ENCODE results near the gene RPS27L. TPM values are rescaled to one million over a fixed set of nuclear protein-coding genes. Genes with fewer than 3 reads are reported as not detected.

The RPS27L gene
- total RNA-seq, 1 experiment from 2014 or later, result 242 TPM

DNA sequence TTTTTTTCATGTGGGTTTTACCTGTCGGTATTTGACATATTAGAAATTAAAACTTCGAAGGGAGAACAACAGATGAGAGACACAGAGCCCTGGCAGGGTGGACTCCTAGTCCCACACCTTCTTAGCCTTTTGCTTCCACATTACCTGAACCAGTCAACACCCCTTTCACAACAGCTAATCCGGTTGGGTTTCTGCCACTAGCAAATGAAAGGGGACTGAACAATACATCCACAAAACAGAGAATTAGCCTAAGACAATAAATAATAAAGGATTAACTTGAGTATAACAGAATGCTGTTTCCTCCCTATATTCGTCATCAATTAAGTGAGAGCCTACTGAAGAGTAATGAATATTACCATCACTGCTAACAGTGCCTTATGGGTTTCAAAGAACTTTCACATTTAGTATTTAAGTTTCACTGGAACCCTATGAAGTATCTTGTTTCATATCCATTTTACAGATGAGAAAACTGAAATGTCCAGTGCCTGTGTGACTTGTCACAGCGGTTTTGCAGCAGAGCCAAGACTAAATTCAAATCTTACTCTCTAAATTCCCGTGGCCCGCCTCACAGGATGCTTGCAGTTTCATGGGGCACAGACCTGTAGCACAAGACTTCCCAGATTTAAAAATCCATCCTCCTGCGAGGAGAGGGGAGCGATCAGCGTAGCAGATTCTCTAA lies 31.1 kb upstream of the RPS27L start:
- peak; percentile 42 for DNase-seq (ENCODE audit: low read depth)

DNA sequence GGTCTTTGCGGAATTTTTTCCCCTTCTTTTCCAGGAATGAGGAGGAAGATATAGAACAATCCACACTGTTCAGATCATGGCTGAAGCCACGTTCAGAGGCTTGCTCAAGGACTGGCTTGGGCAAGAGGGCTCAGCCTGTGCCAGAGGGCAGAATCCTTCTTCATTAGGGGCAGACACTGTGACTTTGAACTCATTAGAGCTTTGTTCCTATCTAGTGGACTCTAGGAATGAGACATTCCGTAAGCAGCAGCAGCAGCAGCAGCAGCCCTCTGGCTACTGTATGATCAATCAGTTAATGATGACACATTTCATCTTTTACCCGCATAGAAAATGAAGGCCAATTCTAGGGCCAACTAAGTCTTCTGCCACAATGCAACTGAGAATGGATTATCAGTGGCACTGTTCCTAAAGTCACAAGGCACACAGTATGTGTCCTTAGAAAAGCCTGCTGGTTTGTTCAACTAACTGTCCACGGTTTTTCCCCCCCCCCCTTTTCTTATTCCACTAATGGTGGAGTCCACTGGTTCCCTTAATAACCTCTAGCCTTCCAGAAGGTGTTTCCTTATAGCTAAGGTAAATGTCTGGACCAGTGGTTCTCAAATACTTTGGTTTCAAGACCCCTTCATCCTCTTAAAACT lies 30.4 kb upstream of the RPS27L start:
- DNase-seq (ENCODE audit: low read depth), result no peak

DNA sequence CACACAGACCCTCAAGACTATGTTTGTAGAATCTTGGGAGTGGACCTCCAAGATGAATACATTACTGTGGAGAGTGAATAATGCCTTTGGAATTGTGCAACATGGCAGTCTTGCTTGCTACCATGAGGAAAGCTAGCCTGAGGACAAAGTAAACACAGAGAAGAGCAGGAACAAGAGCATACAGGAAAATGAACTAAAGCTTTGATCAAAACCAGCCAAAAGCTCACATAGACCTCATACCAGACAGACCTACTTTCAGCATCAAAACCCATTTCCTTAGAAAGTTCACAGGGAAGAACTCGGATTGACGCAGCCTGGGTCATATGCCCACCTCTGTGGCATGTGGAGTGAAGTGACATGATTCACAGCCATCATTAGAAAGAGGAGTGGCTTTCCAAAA lies 28.8 kb upstream of the RPS27L start:
- DNase-seq (ENCODE audit: low read depth), result peak; percentile 85

DNA sequence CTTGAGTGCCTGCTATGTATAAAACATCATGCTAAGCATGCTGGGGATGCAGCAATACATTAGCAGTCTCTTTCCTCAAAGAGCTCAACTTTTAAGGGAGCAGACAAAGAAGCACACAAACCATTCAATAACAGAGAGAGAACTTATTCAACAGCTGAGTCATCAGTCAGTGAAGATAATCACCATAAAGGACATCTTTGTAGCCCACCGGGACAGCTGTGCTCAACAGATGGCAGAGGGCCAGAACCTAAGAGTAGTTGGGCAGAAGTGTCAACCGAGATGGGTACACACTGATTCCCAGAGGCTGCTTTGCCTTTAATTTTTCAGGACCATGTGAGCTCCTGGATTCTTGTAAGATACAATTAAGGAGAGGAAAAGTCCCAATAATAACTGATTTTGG lies 27.9 kb upstream of the RPS27L start:
- DNase-seq (ENCODE audit: low read depth), result no peak

DNA sequence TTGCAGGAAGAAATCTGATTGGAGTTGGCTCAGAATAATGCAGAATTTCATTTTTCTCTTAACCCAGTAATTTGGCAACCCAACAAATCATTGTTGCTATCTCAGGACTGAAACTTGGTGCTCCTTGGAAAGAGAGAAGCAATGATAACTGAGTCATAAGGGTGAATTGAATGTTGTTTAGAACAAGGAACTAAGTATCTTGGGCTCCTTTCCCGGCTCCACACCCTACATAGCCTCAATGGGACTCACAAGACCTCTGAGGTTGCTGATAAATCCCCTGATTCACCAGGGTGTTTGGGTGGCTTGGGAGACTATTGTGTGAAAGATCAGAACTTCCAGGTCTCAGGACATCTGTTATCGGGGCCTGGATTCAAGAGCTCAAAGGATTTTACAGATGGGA lies 24.4 kb upstream of the RPS27L start:
- no peak for DNase-seq (ENCODE audit: low read depth)

DNA sequence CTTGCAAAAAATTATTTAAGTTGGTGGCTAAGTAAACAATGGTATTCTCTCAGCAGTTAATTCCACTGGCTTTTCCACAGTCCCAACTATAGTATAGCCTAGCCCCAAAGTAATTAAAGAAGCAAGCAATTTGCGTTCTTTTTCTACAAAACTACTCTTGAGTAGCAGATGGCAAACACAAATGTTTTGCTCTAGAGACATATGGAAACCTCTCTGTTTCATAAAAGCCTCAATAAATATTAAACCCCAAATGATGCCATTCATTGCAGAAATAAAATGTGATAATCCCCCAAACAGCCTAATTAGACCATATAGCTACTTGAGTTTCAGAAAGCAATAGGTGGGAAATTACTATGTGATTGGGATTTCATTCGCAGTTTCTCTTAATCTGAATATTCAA lies 23.5 kb upstream of the RPS27L start:
- DNase-seq (ENCODE audit: low read depth), result no peak

DNA sequence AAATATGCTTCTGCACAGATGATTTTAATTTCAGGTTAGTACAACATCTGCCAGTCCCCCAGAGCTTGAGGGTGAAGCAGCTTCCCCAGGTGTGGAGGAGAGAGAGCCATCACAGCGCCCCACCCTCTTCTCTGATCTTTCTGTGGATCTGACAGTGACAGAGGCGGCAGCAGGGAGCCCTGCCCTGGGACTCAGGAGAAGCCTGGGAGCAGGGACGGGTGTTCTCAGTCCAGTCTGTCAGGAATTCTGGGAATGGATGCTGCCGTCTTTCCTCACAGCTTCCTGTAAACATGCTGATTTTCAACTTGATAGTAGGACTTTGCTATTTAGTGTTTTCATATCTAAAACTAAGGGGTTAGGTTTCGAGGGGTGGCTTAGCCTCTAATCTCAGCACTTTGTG lies 20.8 kb upstream of the RPS27L start:
- DNase-seq (ENCODE audit: low read depth), result no peak

DNA sequence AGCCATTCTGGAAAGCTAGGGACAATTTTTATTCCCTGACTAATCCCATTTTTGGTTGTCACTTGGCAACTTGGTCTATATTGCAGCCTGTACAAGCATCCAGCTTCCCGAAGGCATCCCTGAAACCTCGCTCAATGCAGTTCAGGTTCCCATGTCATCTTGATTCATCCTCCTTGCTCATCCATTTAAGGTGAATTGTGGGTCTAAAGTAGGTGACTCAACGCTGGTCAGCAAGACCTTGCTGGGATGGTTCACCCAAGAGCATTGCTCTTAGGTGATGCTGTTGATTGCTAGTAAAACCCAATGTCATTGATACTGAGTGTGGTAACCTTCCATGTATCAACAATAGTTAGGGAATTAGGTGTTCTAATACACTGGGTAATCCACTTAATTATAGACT lies 19.0 kb upstream of the RPS27L start:
- peak; percentile 77 for DNase-seq (ENCODE audit: low read depth)

DNA sequence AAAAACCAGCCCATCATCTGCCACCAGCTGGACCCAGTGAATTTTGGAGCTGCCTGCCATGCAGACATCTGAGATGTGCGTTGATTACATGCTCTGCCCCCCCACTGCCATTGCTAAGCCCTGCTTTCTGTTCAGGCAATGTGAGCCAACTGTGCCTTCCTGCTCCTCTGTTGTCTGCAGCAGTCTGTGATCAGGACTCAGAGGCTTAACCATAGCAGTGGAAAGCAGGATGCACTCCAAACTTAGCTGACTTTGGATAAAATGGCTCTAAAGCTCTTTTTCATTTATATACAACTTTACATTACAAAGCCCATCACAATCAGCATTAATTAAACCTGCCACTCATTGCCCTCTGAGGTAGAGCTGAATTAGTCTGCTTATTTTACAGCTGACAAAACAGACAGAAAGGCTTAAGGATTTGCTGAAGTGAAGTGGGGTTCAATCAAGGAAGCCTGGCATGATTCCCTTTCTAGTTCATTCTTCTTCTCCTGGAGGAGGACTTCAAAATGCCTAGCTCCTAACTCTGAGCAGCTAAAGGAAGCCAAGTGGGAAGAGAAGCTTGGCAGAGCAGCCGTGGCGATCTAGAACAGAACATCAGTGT lies 15.7 kb upstream of the RPS27L start:
- DNase-seq (ENCODE audit: low read depth), result no peak

DNA sequence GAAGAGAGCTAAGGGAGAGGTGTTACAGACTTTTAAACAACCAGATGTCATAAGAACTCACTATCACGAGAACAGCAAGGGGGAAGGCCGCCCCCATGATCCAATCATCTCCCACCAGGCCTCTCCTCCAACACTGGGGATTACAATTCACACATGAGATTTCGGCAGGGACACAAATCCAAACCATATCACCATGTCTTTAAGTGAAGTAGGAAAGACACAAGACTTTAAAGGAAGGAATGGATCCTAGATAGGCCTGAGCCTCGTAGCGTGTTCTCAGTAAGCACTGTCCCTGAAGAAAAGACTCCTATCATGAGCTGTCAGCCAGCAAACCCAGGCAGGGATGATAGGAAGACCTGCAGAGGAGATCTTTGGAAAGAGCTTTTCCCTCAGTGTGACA lies 15.1 kb upstream of the RPS27L start:
- DNase-seq (ENCODE audit: low read depth), result no peak

DNA sequence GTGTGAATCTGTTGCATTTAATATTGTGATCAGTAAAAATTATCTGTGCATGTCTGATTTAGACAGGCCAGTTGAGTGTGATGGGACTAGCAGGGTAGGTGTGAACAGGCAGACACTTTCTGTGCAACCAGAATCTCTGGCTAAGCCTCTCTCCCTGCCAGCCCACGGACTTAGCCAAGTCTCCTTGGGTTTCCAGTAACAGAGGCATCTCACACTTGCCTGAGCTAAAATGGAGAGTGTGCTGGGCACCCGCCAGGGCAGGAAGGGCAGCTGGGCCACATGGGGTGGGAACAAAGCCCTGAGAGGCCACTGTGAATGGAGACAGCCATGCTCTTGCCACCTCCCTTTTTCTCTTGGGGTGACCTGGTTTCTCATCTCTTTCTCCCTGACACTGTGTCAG lies 12.5 kb upstream of the RPS27L start:
- no peak for DNase-seq (ENCODE audit: low read depth)

DNA sequence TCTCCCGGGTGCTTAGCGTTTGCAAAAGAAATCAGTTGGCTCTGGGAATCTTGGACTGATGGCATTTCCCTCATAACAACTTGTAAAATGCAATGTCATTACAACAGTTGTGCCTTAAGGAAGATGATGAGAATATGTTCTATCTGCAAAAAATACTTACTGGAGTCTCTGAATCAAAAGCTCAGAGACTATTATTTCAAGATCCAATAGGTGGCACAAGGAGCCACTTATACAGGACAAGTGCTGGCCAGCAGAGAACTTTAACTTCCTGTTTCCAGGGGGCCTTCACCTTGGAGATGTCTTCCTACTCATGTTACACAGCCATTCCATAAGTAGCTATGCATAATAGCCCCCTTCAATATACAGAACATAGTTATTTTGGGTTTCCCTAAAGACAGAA lies 8.9 kb upstream of the RPS27L start:
- peak; percentile 29 for DNase-seq (ENCODE audit: low read depth)

DNA sequence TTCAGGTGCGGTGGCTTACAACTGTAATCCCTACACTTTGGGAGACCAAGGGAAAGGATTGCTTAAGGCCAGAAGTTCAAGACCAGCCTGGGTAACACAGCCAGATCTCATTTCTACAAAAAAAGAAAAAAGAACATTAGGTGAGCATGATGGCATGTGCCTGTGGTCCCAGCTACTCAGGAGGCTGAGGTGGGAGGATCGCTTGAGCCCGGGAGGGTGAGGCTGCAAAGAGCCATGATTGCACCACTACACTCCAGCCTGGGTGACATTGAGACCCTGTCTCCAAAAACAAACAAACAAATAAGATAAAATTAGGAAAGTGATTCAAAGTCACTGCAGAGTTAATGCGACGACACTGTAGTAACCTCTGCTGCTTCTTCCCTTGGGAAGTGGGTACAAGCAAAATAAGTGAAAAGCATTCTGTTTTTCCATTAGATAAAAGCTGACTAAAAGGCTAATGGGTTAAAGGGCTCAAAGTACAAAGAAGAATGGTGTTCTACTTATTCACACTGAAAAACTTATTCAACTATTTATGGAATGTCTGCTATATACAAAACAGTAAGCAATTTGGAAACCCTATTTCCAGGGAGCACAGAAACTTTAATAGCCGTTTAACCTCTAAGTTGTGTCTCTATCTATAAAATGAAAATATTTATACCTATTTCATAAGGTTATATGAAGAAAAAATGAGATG lies 8.0 kb upstream of the RPS27L start:
- no peak for DNase-seq (ENCODE audit: low read depth)

DNA sequence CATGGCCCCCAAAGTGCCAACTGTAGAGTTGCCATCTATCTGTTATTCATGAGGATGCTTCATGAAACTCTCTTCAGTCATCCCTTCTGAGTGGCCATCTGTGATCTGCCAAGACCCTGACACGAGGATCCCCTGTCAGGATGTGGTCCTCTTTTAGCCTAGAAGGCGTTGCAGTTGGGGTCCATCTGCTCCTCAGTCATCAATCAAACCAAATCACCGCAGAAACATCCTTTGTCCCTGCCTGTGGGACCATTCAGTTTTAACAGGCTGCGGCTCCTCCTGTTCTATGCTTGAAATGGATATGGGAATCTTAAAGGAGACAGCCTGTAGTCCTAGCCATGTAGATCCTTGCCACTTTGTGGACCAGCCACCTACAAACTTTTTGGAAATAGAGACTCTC lies 5.9 kb upstream of the RPS27L start:
- DNase-seq (ENCODE audit: low read depth), result no peak

DNA sequence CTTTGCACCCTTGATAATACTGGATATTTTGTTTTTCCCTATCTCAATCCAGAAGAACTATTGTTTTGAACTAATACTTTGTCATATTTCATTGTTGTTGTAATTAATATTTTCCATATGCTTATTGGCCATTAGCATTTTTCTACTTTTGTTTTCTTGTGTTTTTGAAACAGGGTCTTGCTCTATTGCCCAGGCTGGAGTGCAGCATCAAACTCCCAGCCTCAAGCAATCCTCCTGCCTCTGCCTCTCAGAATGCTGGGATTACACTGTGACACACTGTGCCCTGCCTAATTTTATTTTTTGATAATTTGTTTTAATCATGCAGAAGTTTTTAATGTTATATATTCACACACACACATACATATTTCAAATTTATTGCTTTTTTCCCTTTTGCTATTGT lies 3.4 kb upstream of the RPS27L start:
- no peak for DNase-seq (ENCODE audit: low read depth)

DNA sequence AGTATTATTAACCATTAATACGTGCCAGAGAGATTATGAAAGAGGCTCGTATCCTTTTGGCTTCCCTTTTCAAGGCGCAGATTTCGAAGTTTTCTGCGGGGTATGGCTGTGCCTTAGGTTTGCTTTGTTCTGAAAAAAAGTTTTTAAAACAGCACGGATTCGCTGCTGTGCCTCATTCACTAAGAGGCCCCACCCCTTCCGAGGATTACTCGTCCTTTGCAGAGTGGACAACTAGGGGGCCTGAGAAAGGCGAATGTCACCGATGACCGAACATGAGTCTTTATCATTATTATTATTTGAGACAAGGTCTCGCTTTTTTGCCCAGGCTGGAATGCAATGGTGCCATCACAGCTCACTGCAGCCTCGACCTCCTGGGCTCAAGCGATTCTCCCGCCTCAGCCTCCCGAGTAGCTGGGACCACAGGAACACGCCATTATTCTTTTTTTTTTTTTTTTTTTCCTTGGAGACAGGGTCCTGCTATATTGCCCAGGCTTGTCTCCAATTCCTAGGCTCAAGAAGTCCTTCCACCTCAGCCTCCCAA lies 684 bp upstream of the RPS27L start:
- DNase-seq (ENCODE audit: low read depth), result peak; percentile 77

DNA sequence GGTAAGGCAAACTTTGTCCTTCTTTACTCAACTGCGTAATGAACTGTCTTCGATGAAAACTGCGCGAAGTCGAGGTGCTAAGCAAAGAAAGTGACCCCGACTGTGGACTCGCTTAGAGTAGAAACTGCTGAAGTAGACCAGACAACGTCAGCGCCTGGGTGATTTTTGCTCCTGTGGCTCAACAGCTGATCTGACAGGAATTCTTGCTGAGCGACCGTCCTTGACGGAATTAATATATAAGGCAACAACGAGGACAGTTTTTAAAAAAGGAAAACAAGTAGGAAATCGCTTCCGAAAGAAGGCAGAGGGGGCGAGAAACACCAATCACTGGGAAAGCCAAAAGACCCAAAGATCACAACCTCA lies 541 bp downstream of the RPS27L start:
- DNase-seq (ENCODE audit: low read depth), result peak; percentile 62

DNA sequence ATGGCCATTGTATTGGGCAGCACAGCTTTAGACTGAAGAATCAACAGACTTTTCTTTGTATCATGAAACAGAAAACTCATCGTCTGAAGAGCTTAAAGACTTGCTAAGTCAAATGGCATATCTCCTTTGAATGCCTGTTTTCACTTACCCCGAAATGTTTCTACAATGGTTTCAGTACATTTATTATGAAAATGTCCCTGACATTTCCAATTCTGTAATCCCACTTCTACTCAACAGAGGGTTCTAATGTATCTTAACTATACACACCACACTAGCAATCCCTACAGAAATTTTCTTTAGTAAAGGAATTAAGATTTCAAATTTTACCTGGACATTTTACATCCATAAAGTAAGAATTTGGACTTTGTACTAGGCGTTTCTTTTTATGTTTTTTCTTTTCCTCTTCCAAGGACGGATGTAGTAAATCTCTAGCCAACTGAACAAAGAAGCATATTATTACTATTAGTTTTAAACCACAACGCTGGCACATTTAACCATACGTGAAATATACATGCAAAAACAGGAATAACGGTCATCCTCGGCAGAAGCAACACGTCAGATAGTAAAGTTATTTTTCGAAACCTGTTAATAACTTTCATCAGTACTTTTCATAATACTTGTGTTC lies 1.1 kb downstream of the RPS27L start:
- DNase-seq (ENCODE audit: low read depth), result no peak

DNA sequence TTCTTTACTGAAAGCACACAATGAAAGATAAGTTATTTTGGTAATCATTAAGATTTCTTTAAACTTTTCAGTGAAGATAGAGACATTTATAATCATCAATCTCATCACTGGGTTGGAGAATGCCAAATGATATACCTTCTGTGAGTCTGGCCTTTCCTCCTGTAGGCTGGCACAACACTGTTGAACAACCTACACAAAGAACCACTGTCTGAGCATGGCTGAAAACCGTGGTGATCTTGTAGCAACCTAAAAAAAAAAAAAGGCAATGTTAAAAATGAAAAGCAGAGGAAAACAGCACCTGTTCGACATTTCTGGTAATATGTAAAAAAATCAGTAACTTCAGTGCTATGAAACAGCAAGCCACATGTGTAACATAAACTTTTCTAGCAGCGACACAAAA lies 1.8 kb downstream of the RPS27L start:
- DNase-seq (ENCODE audit: low read depth), result no peak

DNA sequence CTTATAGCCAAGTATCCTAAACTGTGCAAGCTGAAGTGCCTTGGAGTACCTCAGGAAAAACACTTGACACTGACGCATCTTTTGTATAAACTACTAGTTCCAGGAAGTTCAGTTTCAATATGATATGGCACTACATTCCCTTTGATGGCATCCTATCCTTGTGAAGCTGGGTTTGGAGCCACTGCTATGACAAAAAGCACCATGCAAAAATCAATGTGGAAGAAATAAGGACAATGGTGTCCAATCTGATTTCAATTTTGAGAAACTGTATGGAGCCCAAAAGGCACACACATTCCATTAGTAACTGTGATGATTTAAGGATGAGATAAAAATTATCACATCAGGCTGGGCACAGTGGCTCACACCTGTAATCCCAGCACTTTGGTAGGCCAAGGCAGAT lies 5.6 kb downstream of the RPS27L start:
- no peak for DNase-seq (ENCODE audit: low read depth)

DNA sequence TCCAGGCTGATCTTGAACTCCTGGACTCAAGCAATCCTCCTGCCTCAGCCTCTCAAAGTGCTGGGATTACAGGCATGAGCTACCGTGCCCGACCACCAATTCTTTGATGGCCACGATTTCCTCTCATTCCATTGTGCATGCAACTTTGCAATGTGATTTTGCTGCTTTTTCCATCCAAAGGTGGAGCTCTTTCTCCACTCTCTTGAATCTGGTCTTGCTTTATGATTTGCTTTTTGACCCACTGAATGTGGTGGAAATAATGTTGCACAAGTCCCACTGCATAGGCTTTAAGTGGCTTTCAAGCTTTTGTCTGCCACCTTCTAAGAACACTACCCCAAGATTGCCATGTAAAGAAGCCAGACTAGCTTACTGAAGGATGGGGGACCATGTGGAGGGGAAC lies 10.6 kb downstream of the RPS27L start:
- peak; percentile 35 for DNase-seq (ENCODE audit: low read depth)

DNA sequence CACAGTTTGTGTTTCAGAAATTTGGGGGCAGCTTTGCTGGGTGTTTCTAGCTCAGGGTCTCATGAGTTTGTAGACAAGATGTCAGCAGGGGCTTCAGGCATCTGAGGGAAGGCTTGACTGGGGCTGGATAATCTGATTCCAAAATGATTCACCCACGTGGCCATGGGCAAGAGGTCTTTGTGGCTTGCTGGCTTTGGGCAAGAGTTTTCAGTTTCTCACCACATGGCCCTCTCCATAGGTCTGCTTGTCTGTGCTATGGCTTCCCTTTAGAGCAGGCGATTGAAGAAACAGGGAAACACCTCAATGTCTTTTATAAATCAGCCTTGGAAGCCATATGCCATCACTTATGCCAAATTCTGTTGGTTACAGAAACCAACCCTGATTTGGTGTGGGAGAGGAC lies 11.9 kb downstream of the RPS27L start:
- DNase-seq (ENCODE audit: low read depth), result no peak

Measured in M059J (cell line).